EH (cell line): Measurements from ENCODE around the gene CBLC.

Experiments
- DNase-seq: peaks from one replicate; pipeline ENCODE4 v3.0.0-alpha.2; 2015; ENCODE audit warnings: low read depth

The CBLC gene

DNA sequence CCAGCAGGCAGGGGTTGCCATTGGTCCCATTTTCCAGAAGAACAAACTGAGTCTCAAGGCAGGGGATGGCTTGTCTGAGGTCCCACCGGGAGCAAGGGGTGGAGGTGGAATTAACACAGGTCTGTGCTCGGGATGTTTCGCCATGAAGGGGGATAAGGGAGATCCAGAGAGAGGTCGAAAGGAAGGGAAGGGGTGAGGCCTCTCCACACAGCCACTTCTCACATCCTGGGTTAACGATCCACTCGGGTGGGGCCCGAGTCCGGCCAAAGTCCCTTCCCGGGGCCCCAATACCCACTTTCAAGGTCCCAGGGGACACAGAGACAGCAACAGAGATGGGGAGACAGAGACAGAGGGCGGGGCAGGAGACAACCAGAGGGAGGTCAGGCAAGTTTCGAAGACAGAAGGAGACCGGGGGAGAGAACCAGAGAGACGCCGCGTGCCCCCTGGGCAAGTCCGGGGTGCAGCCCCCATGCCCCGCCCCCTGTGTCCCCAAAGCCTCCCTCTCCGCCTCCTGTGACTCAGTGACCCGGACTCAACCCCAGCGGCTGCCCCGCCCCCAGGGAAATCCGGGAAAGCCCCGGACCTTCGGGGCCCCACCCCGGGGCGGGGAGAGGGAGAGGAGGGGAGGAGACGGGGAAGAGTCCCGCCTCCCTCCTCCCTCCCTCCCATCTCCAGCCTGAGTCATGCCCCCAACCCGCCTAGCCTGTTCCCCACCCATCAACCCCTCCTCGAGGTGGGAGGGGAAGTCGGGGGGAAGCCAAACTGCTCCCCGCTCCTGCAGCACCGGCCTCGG, 30.5 kb upstream of the CBLC start:
- DNase-seq: peak; percentile 96

DNA sequence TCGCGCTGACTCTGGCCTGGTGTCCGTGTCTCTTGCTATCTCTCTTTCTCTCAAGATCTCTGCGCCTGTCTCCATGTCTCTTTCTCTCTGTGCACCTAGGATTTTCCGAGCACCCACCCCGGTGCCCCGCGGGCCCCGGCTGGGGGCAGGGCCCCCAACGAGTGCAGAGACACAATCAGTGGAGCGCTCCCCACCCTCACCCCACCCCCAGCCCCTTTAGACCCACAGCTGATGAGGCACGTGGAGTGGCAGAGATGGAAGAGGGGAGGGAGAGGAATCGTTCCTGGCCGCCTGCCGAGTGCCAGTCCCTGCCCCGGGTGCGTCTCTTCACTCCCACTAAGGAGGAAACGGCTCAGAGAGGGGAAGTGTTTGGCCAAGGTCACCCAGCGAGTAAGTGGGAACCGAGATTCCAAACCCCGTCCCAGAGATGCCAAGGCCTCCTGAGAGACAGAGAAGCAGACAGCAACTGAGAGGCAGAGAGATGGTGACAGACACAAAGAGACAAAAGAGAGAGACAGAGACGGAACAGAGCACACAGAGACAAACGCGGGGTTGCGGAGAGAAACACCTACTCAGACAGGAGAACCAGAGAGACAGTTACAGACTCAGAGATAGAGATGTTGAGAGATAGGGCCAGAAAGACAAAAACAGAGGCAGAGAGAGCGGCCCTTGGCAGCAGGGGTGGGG, 29.8 kb upstream of the CBLC start:
- DNase-seq: peak; percentile 81

DNA sequence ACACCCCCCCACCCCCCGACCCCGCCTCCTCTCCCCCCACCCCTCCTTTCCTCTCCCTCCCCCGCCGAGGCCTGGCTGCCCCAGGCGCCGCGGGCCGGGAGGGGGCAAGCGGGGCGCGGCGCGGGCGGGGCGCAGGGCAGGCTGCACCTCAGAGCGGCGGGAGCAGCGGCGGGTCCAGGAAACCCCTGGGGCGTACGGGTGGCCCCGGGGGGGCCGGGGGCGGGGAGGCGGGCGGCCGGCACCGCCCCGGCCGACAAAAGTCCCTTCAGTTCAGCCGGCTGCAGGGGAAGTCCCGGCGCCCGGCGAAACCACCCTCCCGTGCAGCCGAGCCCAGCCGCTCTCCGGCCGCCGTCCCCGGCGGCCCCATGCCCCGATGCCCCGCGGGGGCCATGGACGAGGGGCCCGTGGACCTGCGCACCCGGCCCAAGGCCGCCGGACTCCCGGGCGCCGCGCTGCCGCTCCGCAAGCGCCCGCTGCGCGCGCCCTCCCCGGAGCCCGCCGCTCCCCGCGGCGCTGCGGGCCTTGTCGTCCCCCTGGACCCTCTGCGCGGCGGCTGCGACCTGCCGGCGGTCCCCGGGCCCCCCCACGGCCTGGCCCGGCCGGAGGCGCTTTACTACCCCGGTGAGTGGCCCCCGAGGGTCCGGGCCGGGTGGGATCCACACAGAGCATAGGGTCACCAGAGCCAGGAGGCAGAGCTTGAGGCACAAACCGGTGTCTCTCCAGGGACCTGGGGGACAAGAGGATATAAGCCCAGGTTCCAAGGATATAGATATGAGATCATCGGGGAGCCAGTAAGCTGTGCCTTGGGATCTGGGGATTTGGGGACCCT, 29.1 kb upstream of the CBLC start, which contains the start of gene BCL3:
Gene BCL3, plus strand, starts transcription at position 283 of the 829 bp plus-strand sequence. Its CDS starts 83 bp downstream, at position 366.
- no peak for DNase-seq

DNA sequence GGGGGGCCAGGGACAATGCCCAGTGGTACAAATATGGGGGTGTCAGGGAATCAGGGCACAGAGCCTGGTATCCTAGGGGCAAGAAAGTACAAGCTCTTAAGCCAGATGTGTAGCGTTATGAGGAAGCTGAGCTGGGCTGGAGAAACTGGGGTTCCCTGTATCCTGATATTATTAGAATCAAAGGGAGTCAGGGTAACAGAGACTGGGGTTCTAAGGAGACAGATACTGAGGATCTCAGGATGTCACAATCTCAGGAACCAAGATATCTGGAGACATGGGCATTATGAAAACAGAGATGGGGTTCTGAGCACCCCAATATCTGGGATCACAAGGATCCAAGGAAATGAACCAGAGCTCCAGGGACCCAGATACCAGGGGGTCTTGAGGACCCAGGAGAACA, 28.4 kb upstream of the CBLC start:
- DNase-seq: no peak

DNA sequence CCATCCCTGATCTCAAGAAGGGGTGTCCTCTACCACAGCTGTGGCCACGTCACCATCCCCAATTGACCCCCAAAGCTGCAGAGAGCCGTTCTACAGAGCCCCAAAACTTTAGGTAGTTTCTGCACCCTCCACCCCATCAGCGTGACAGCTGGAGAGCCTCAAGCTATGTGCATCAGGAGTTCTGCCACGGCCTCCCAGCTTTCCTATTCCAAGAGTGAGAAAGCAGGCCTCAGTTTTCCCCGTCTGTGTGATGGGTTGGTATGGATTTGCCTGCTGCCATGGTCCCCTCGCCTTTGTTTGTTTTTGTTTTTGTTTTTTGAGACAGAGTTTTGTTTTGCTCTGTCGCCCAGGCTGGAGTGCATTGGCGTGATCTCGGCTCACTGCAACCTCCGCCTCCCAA, 27.7 kb upstream of the CBLC start:
- DNase-seq: no peak

DNA sequence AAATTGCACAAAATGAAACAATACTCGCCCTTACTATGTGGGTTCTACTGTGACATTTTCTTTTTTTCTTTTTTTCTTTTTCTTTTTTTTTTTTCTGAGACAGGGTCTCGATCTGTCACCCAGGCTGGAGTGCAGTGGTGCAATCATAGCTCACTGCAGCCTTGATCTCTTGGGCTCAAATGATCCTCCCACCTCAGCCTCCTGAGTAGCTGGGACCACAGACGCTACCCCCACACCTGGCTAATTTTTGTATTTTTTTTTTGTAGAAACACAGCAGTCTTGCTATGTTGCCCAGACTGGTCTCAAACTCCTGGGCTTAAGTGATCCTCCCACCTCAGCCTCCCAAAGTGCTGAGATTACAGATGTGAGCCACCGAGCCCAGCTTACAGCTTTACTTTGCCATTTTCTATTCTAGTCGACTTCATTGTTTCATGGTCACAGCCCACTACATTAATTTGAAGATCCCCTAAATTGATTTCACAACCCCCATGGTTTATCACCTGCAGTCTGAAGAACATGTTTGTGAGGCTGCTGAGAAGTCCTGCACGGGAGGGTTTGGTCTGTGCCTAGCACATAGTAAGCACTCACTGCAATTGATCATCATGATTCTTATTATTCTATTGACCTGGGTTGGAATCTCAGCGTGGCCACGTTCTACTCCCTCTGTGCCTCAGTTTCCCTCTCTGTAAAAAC, 25.4 kb upstream of the CBLC start:
- no peak for DNase-seq

DNA sequence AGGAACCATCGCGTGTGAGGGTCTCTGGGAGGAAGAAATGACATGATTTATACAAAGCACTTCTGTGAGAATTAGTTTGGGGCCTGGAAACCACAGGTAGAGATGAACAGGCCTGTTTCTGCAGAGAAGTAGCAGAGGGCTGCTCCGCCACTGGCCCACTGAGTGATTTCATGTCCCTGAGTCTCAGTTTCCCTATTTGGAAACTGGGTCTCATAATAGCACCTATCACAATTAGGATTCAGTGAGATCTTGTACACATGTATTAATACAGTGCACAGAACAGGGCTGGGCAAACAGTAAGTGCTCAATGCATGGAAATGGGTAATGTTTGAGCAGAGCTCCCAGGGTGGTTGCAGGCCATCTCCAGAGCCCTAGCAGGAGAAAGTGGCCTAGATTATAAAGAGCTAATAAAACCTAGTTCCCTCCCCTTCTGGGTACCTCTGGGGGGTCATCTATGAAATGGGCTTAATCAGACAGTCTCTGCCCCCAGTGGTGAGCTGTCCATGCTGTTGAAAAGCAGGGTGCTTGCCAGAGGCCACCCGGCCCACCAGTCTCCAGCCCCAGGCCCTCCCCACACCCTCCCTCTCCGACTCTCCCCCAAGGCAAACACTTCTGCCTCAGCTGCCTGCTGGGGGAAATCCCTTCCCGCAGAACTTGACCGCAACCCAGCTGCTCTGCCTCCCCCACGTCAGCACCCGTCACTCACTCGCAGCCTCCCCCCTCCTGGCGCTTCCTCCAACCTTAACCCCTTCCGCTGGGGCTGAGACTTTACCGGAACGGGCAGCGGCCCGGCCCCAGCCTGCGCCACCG, 24.7 kb upstream of the CBLC start:
- peak; percentile 98 for DNase-seq

DNA sequence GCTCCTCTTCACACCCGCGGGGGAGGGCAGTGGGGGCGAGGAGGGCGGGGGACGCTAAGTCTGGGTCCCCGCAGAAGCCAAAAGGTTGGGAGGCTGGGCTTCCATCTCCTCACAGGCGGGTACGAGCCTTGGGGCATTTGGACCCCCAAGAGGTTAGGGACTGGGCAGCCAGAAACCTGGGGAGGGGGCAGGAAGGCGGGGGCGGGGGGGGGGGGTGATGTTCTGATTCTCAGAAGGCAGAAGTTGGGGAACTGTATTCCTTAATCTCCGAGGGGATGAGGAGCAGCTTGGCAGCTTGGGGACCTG, 24.1 kb upstream of the CBLC start:
- no peak for DNase-seq

DNA sequence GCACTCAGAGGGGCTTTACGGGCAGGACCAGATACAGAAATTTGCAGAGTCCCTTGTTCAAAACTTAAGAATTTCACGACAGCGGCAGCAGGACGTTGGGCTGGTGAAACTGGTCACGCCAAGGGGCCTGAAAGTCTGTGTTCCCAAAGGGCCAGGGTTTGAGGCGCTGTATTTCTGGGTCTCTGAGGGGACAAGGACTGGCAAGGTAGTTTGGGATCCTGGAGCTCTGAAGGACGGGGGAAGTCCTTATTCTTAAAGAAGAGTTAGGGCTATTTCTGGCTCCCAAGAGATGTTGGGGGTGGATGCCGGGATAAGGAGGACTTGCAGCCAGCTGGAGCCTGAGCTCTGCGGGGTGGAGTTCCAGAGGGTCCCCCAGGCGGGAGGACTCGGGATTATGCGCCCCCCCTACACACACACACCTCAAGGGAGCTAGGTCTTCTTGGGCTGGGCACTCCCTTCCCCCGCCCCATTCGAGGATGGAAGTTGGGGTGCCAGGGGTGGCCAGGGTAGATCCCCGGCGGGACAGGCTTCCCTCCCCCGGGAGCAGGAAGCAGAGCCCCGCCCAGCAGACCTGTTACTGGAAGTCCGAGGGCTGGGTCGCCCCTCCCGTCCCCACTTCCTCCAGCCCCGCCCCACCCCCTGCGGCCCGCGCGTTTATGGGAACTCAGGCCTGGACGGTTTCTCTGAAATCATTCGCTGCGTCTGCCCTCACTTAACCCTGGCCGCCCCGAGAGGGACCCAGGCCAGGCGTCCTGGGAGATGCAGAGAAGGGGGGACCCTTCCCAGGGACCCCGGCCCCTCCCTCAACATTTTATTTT, 23.5 kb upstream of the CBLC start:
- peak; percentile 91 for DNase-seq

DNA sequence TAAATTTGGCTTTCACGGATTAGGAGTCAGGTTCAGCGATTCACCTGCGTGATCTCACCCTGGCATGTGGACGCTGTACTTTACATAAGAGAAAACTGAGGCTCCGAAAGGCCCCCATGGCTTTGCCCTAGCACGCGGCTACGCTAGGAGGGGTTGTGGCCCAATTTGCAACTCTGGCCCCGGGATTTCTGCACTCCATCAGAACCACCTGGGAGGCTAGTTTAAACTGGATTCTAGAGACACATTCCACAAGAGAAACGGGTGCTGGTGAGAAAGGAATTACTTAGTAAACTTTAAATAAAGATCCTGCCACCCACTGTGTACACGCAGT, 23.0 kb upstream of the CBLC start:
- no peak for DNase-seq

DNA sequence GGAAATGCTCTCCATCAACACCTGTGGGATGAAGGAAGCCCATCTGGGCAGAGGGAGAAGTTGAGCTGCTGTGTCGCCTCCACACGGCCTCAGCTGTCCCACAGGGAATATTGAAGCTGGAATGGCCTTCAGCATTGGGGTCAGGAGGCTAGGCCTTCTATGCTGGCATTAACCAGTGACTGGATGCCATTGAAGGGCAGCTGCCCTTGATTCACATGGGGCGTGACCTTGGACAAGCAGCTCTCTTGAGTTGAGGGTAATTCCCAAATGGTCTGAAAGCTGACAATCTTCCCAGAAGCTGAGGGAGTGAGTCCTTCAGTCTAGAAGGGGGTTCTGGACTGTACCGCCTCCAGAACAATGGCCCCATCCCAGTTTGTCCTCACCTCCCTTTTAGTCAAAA, 22.5 kb upstream of the CBLC start:
- no peak for DNase-seq

DNA sequence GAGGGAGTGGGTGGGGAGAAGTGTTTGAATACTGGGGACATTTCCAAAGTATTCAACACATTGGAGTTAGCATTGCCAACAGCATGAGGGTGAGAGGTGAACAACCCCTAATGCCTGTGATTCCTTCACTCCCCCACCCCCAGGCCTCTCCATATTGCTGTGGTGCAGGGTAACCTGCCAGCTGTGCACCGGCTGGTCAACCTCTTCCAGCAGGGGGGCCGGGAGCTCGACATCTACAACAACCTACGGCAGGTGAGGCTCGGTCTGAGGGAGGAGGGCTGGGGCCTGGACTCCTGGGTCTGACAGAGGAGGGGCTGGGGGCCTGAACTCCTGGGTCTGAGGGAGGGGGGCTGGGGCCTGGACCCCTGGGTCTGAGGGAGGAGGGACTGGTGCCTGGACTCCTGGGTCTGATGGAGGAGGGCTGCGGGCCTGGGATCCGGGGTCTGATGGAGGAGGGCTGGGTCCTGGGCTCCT, 21.6 kb upstream of the CBLC start:
- no peak for DNase-seq

DNA sequence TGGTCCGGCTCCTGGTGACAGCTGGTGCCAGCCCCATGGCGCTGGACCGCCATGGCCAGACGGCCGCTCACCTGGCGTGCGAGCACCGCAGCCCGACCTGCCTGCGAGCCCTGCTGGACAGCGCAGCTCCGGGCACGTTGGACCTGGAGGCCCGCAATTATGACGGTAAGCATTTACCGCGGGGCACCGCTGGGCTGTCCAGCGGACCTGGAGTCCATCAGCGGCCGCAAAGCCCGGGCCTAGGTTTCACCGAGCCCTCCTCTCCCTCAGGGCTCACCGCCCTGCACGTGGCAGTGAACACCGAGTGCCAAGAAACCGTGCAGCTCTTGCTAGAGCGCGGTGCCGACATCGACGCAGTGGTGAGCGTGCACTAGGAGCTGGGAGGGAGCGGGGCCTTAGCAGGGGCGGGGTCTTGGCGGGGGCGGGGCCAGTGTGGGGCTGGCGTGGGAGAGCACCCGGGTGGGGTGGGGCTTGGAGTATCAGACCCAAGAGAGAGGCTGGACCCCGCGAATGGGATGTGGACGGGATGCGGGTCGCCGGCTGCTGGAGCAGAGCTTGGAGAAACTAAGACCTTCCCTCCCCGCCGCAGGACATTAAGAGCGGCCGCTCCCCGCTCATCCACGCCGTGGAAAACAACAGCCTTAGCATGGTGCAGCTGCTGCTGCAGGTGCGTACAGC, 20.5 kb upstream of the CBLC start:
- DNase-seq: peak; percentile 56

DNA sequence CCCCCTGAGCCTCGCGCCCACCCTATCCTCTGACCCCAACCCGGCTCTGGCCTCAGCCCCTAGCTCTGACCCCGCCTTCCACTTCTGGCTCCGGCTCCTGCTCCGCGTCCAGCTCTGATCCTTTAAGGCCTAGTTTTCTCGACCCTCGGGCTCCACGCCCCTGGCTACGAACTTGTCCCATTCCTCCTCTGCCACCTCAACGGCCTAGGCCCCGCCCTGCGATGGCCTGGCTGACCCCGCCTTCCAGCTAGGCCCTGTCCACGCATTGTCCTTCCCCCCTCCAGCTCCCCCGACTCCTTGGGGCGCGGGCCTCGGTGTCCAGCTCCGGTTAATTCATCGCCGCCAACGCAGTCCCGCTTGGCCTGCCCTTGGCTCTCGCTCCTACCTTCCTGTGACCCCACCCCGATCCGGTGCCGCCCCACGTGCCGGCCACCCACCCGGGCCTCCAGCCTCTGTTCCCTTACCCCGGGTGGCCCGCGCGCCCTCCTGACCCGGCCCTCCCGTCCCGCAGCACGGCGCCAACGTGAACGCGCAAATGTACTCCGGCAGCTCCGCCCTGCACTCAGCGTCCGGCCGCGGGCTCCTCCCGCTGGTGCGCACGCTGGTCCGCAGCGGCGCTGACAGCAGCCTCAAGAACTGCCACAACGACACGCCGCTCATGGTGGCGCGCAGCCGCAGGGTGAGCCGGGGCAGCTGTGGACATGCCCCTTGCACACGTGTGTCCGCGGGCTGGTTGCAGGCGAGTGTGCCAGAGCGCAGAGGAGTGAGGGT, 19.8 kb upstream of the CBLC start:
- peak; percentile 65 for DNase-seq

DNA sequence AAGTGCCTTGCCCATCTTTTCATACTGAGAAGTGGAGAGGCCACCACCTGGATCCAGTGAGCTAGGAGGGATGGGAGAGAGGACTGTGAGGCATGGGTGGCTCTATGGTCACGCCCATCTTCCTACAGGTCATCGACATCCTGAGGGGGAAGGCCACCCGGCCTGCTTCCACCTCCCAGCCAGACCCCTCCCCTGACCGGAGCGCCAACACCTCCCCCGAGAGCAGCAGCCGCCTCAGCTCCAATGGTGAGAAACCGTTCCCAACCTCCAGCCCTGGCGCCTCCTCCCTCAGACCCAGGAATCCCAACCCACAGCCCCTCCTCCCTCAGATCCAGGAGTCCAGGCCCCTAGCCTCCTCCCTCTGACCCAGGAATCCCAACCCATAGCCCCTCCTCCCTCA, 19.1 kb upstream of the CBLC start:
- no peak for DNase-seq

DNA sequence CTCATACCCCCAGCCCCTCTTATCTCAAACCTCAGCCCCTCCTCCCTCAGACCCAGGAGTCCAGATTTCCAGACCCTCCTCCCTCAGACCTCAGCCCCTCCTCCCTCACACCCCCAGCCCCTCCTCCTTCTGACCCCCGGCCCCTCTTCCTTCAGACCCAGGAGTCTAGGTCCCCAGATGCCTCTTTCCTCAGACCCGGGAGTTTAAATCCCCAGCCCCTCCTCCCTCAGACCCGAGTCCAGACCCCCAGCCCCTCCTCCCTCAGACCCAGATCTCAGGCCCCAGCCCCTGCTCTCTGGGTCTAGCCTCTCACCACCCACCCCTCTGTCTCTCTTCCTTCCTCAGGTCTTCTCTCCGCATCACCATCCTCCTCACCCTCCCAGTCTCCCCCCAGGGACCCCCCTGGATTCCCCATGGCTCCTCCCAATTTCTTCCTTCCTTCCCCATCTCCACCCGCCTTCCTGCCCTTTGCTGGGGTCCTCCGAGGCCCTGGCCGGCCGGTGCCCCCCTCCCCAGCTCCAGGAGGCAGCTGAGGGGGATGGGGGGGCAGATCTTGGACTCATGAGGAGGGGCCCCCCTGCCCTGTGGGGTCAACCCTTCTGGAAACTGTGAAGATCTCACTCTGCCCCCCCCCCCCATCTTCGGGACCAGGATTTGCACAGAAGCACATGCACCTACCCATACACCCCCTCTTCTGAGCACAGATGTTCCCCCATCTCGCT, 18.4 kb upstream of the CBLC start:
- DNase-seq: no peak

DNA sequence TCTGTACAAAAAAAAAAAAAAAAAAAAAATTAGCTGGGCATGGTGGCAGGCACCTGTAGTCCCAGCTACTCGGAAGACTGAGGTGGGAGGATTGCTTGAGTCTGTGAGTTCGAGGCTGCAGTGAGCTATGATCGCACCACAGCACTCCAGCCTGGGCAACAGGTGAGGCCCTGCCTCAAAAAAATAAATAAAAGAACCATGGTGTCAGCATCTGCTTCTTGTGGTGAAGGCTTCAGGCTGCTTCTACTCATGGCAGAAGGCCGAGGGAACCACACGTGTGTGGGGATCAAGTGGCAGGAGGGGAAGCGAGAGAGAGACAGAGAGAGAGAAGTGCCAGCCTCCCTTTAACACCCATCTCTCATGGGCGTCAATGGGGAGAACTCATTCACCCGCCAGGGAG, 15.7 kb upstream of the CBLC start:
- DNase-seq: no peak
